ENCODE results near the gene MAGEB18. TPM values are rescaled to one million over a fixed set of nuclear protein-coding genes. Genes with fewer than 3 reads are reported as not detected.

Gene MAGEB18
- polyA plus RNA-seq, 2 of the 4 experiments (the other 2 are of a cell fraction): not detected

Other genes starting within 250 kb of the MAGEB18 start
- not detected in 2 replicates for gene MAGEB6B, start 22.3 kb downstream of the MAGEB18 start, polyA plus RNA-seq (2011; rRNA removed)
- gene MAGEB6B, start 22.3 kb downstream of the MAGEB18 start, polyA plus RNA-seq (2017; fragmentation: RNase III; extraction: RNeasy Plus Mini Kit Qiagen cat#74134 plus additional on column Dnase treatment): not detected in 3 replicates
- 0.28 and 0.44 TPM in 2 replicates for gene MAGEB6, start 54.1 kb downstream of the MAGEB18 start, polyA plus RNA-seq (2011; rRNA removed)
- 0.05 TPM in 1 of 3 replicates, not detected in the others for gene MAGEB6, start 54.1 kb downstream of the MAGEB18 start, polyA plus RNA-seq (2017; fragmentation: RNase III; extraction: RNeasy Plus Mini Kit Qiagen cat#74134 plus additional on column Dnase treatment)
- not detected in 2 replicates for gene MAGEB5, start 77.8 kb downstream of the MAGEB18 start, polyA plus RNA-seq (2011; rRNA removed)
- gene MAGEB5, start 77.8 kb downstream of the MAGEB18 start, polyA plus RNA-seq (2017; fragmentation: RNase III; extraction: RNeasy Plus Mini Kit Qiagen cat#74134 plus additional on column Dnase treatment): not detected in 3 replicates